HL-60 (cell line): Measurements from ENCODE around the gene NXF2B.
"Not testable (repeated sequence)": the region's sequence is repeated elsewhere in the genome, so short reads cannot be mapped to it uniquely, and the experiment has no call there.

Experiments used
- DNase-seq, 2 experiments: peaks; one replicate each; pipeline ENCODE4 v3.0.0-alpha.2; 2010 to 2020; ENCODE audit warnings: low read depth in 1 of 2, low spot score in 1 of 2
- H3K27ac ChIP-seq: fragments of 250-450 bp; sonication (Bioruptor Pico); replicated peaks from 2 replicates; pipeline ENCODE4 v1.5.1; 2020; ENCODE audit warnings: mild to moderate bottlenecking, moderate library complexity
- H3K27me3 ChIP-seq: fragments of 250-450 bp; sonication (Bioruptor Pico); 2 replicates; pipeline ENCODE4 v1.5.1; 2021; ENCODE audit warnings: mild to moderate bottlenecking, moderate library complexity; ENCODE audit not compliant: insufficient read depth, poor library complexity, severe bottlenecking
- H3K4me3 ChIP-seq: replicated peaks from 2 replicates; pipeline ENCODE4 v1.5.1; 2011; ENCODE audit warnings: mild to moderate bottlenecking, control low read depth, low read length; ENCODE audit not compliant: insufficient read depth
- GABPA ChIP-seq: IDR thresholded peaks from 2 replicates; pipeline ENCODE4 v1.6.1; 2012; ENCODE audit warnings: low read depth
- POLR2AphosphoS5 ChIP-seq: IDR thresholded peaks from 2 replicates; pipeline ENCODE4 v1.6.1; 2012; ENCODE audit warnings: low read depth
- SPI1 ChIP-seq: IDR thresholded peaks from 2 replicates; pipeline ENCODE4 v1.6.1; 2012; ENCODE audit warnings: low read depth, mild to moderate bottlenecking, borderline replicate concordance
- long read RNA-seq: library from polyadenylated mRNA; unstranded; transcript quantifications from one replicate; pipeline ENCODE4 v2.0.0, GENCODE V29; 2020
- TF ChIP-seq, protein P1 (sequence below): IDR thresholded peaks from 2 replicates; pipeline ENCODE4 v1.6.1; 2012; ENCODE audit warnings: low read depth; ENCODE audit not compliant: insufficient replicate concordance
- TF ChIP-seq, protein P2 (sequence below): IDR thresholded peaks from one replicate; pipeline ENCODE4 v1.5.1; 2011; ENCODE audit warnings: low read length, control low read depth, inconsistent platforms; ENCODE audit not compliant: insufficient read depth

The NXF2B gene, protein sequence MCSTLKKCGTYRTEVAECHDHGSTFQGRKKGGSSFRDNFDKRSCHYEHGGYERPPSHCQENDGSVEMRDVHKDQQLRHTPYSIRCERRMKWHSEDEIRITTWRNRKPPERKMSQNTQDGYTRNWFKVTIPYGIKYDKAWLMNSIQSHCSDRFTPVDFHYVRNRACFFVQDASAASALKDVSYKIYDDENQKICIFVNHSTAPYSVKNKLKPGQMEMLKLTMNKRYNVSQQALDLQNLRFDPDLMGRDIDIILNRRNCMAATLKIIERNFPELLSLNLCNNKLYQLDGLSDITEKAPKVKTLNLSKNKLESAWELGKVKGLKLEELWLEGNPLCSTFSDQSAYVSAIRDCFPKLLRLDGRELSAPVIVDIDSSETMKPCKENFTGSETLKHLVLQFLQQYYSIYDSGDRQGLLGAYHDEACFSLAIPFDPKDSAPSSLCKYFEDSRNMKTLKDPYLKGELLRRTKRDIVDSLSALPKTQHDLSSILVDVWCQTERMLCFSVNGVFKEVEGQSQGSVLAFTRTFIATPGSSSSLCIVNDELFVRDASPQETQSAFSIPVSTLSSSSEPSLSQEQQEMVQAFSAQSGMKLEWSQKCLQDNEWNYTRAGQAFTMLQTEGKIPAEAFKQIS
- long read RNA-seq: 0 reads

DNA sequence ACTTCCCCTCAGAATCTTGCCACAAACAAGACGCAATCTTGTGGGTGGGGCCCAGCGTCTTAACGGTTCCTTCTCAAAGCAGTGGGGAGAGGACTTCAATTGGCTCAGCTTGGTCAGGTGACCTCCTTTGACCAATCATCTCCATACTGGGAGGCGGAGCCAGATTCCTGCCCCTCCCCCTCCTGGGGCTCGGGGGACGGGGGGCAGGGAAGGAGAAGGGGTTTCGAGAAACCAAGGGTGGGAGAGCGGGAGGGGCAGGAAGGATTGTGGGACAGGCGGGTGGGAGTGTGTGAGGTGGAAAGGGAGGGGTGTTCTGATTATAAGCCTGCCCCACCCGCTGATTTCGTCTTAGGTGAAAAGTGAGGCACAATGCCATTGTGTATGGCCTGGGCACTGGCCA is at the start of gene NXF2B:
TSS of gene NXF2B (minus strand) at position 101 of the 400 bp plus-strand sequence. CDS start 59,972 bp downstream, outside the sequence.
- not testable (repeated sequence) for H3K27me3 ChIP-seq, DNase-seq, H3K4me3 ChIP-seq, H3K27ac ChIP-seq

DNA sequence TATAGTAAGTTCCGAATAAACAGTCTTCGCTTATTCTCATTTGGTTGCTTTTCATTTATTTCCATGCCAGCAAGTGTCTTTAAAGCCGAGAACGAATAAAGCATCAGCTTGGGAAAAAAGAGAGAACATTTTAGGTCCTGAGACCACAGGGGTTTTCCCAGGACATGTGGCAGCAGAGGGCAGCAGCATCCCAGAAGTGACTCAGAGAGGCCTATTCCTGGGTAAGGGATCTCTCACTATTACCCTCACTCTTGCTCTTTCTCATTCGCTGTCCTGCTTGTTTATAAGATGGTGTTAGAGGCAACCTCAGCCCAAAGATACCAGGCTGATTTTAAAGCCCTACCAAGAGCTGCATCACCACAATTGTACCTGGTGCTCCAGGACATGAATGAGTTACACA is 39.0 kb upstream of the NXF2B start:
- not testable (repeated sequence) for DNase-seq, H3K27ac ChIP-seq, H3K4me3 ChIP-seq, H3K27me3 ChIP-seq

DNA sequence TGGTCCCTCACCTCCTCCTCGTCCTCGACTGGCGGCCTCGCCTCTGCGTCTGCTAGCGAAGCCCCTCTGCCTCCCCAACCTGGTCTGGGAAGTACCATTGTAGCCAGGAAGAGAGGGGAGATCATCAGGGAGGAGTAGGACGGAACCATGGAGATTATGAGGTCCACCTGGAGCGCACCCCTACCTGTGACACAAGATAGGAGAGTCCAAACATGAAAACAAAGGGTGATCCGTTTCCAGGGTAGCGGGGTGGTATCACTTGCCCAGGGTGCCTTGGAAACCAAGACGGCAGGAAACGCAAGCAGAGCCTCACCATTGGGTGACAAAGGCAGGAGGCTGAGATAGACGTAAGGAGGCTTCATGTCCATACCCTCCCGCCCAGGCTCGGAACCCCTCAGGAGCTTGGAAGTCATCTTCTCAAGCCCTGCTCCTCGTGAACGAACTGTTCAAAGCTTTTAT is 32.0 kb upstream of the NXF2B start, which contains the start of gene TCP11X2:
TSS of gene TCP11X2 (minus strand) at position 51 of the 459 bp plus-strand sequence.
- not testable (repeated sequence) for H3K27me3 ChIP-seq, H3K4me3 ChIP-seq, DNase-seq, H3K27ac ChIP-seq

DNA sequence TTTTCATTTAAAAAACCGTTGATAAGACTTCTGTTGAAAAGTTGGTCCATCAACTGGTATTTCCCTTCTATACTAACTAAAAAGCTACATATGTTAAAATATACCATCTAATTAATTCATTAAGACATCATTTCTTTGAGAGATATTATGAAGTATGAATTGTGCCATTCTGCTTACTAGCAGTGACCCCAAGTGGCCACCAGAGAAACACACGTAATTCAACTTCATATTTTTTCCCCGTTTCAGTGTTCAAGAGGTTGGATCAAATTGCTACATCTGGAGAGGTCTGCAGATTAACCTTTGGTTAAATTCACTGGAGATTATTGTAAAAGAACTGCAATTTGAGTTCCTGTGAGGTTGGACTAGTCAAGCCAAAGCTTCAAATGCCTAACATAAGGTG is 30.4 kb upstream of the NXF2B start:
- not testable (repeated sequence) for H3K27me3 ChIP-seq, DNase-seq, H3K27ac ChIP-seq, H3K4me3 ChIP-seq

DNA sequence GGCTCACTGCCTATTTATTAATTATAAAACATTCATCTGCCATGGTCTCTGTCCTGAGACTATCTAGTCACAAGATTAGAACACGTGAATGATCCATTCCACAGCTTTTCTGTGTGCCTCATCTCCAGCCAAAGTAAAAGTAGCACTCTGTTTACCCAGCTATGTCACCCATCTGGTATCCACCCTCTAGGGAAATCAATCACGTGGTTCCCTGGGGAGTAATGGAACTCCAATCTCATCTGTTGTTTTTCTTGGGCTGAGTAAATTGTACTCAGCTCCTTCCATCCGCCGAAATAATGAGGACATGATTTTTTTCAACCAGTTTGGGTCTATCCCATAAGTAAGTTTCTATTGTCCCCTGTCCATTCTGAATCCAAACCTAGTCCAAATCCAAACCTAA is 18.8 kb upstream of the NXF2B start:
- H3K4me3 ChIP-seq, H3K27me3 ChIP-seq: not testable (repeated sequence)

DNA sequence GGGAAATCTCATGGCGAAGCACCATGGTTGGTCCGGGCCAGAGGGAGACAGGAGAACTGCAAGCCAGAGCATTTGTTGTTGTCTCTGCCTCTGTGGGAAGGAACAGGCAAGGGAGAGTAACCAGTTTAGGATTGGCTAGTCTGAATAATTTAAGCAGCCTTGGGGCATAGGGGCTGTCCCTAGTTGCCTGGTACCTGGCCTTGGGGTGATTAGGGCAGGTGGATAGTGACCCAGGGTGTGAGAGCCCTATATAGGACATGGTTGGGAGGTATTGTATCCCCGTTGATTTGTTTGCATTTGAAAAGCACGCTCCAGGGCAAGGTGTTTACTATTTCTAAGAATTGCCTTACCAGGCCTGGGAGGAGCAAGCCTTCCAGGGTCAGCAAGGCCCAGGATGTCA is 25.3 kb downstream of the NXF2B start:
- DNase-seq, H3K27ac ChIP-seq, H3K4me3 ChIP-seq, H3K27me3 ChIP-seq: not testable (repeated sequence)

More for the DNA sequence above, 18.8 kb upstream of the NXF2B start:
- not testable (repeated sequence) for DNase-seq, H3K27ac ChIP-seq

DNA sequence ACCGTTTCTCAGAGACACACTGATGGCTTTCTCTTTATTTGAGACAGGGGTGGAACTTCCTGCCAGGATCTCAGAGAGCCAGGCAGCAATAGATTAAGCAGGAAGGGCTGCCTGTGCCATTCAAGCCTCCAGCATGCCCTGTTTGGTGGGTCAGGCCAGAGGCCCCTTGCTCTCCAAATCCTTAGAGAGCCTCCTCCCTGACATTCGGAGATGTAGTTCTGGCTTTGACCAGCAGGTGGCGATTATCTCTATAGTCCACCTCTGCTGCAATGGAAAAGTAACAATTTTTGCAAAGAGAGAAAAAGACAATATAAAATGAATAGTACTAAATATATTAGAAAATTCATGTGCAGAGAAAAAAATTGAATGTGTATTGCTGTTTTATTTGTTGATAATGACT is 93.9 kb downstream of the NXF2B start:
- peaks cover 3% of the 10 kb centered on the region for H3K27me3 ChIP-seq
- no peak for TF ChIP-seq GABPA
- no peak overlapping the region for H3K27ac ChIP-seq
- H3K4me3 ChIP-seq: no peak overlapping the region
- peak in 1 of 2 experiments; percentile 41 for DNase-seq

DNA sequence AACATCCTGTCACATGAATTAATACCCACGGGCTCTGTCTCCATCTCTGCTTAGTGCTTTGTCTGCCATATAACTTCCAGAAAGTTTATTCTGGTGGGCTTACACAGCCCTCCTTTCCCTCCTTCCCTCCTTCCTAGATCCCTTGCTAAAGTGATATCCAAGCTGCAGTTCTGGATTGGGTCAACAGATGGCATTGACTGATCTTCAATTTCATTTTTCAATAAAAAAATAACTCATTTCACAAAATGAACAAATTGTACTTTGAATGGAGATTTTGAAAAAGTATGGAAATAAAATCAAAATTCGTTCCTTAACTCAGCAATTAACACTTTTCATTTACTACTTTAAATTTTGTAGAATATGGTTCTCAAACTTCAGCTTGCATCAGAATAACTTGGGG is 97.9 kb downstream of the NXF2B start:
- H3K27me3 ChIP-seq: peaks cover 3% of the 10 kb centered on the region
- TF ChIP-seq SPI1 (no peak), GABPA (no peak), POLR2AphosphoS5 (no peak)
- TF ChIP-seq, protein P1, sequence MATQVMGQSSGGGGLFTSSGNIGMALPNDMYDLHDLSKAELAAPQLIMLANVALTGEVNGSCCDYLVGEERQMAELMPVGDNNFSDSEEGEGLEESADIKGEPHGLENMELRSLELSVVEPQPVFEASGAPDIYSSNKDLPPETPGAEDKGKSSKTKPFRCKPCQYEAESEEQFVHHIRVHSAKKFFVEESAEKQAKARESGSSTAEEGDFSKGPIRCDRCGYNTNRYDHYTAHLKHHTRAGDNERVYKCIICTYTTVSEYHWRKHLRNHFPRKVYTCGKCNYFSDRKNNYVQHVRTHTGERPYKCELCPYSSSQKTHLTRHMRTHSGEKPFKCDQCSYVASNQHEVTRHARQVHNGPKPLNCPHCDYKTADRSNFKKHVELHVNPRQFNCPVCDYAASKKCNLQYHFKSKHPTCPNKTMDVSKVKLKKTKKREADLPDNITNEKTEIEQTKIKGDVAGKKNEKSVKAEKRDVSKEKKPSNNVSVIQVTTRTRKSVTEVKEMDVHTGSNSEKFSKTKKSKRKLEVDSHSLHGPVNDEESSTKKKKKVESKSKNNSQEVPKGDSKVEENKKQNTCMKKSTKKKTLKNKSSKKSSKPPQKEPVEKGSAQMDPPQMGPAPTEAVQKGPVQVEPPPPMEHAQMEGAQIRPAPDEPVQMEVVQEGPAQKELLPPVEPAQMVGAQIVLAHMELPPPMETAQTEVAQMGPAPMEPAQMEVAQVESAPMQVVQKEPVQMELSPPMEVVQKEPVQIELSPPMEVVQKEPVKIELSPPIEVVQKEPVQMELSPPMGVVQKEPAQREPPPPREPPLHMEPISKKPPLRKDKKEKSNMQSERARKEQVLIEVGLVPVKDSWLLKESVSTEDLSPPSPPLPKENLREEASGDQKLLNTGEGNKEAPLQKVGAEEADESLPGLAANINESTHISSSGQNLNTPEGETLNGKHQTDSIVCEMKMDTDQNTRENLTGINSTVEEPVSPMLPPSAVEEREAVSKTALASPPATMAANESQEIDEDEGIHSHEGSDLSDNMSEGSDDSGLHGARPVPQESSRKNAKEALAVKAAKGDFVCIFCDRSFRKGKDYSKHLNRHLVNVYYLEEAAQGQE: no peak
- TF ChIP-seq, protein P2, sequence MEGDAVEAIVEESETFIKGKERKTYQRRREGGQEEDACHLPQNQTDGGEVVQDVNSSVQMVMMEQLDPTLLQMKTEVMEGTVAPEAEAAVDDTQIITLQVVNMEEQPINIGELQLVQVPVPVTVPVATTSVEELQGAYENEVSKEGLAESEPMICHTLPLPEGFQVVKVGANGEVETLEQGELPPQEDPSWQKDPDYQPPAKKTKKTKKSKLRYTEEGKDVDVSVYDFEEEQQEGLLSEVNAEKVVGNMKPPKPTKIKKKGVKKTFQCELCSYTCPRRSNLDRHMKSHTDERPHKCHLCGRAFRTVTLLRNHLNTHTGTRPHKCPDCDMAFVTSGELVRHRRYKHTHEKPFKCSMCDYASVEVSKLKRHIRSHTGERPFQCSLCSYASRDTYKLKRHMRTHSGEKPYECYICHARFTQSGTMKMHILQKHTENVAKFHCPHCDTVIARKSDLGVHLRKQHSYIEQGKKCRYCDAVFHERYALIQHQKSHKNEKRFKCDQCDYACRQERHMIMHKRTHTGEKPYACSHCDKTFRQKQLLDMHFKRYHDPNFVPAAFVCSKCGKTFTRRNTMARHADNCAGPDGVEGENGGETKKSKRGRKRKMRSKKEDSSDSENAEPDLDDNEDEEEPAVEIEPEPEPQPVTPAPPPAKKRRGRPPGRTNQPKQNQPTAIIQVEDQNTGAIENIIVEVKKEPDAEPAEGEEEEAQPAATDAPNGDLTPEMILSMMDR: no peak

More for the DNA sequence above, 97.9 kb downstream of the NXF2B start:
- DNase-seq: no peak
- H3K27ac ChIP-seq: no peak overlapping the region
- H3K4me3 ChIP-seq: no peak overlapping the region
